HG02763 (cell line): ENCODE data around the gene RAPGEF1.

Experiments used
- ATAC-seq: cut with Tn5 transposase; IDR thresholded peaks from one replicate; pipeline ENCODE4 v1.9.1; 2021; ENCODE audit warnings: mild to moderate bottlenecking, moderate library complexity; ENCODE audit not compliant: unreplicated experiment

RAPGEF1 gene

DNA sequence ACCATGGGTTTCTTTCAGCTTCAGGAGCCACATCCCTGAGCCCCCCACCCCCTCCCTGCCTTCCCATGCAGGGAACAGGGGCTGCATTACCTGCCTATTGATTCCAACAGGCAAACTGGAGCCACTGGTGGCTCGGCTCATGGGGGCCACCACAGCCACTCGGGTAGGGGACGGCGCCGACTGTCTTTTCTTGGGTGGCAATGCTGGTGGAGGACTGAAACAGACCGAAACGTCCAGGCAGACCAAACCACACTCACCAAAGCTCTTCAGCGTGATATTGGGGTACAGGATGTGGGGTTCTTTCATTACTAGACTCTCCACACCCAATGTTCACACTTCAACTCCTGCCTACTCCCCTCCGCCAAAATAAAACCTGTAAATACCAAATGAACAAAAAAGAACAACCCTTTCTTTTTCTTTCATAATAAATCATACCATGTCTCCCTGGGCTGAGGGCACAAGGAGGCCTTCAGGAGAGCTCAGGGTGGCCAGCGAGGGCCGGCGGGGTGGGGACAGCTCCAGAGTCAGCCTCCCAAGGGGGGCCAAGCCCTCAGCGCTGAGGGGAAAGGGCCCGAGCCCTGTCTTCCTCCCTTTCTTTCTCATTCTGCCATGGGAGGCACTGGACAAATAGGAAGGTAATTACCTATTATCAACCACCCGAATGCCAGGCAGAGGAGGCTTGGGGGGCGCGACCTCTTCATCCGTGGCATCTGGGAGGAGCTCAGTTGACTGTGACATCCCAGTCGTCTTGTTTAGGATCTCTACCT, 111.2 kb downstream of the RAPGEF1 start:
- ATAC-seq, result no peak

DNA sequence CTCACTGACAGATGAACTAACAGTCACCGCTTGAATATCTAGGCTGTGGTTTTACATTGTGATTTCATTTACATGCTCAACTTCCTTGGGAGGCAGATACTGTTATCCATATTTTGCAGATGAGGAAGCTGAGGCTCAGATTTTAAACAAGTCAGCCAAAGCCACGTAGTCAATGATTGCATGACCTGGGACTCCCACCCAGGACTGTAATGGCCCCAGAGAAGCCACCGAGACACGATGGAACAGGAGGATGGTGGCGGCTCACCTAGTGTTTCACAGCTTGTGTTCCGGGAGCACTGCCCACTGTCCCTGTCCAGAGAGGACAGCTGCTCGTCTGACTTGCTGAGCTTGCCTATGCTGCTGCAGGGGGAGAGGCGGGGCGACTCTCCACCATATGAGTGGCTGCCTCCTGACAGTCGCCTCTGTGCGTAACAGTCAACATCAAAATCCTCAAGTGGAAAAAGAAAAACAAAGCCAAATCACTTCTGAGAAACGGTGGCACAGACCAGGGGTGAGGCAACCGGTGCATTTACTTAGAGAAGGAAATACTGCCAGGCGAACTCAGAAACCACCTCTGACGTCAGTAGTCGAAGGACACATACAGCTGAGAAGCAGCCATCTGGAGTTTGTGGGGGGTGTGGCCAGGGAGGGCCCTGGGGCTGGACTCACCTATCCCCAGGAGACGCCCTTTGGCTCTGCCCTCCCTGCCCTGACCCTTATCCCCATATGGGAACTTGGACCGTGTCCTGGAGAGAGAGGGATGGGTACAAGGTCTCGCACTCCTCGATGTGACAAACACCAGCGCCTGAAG, 112.0 kb downstream of the RAPGEF1 start:
- no peak for ATAC-seq

DNA sequence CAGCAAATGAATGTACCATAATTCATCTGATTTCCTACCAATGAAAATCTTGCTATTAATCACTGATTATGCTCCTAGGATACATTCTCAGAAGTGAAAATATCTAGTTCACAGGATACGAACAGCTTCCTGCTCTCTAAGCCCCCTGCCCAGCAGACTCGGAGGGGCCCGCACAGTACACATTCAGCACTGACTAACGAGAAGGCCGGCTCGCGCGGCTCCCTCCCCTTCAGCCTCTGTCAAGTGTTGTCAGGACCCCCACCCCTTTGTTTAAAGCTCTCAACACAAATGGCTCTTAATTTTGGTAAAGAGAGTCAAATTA, 112.6 kb downstream of the RAPGEF1 start:
- no peak for ATAC-seq

DNA sequence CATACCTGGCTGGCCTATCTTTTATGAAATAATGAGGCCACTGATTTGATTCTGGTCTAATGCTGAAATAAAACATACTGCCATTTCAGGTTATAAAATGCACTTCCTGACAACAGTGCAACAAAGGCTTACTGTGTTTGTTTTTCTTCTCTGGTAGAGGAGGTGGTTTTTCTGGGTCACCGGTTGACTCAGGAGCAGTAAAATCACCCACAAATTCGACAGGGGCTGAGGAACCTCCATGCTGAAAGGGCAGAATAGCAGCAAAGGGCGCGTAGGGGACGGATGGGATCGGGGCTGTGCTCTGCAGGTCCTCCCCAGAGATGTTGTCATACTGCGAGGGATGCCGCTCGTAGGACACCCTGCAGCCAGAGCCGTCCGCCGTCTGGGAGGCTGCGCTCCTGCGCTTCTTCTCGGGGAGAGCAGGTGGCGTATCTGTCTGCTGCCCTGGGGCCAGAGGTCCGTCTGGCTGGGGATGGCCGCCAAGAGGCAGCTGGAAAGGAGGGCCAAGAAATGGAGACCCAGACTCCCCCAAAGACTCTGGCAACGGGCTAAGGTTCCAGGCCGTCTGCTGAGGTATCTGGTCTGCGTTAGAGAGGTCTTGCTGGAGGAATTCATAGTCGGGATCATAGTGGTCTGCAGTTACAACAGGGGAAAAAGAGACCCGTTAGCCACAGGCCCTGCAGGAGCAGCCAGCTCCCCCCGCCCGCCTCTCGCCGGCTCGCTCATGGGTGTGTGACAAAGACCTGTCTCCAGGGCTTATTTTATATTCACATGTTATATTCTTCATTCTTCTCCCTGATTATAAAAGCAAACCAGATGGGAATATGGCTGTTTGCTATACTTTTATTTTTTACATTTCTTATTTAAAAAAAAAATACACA, 113.8 kb downstream of the RAPGEF1 start:
- no peak for ATAC-seq

DNA sequence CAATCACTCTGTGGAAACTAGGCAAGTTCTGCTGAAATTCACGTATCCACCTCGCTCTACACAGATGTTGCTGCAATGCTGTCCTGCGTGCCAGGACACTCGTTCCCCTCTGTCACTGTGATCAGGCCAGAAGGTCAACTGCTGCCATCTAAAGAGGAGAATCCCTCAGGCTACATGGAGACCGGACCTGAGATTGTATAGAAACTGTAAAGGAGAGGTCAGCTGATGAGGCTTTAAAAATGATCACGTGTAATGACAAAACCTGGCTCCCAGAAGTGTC, 114.4 kb downstream of the RAPGEF1 start:
- no peak for ATAC-seq

DNA sequence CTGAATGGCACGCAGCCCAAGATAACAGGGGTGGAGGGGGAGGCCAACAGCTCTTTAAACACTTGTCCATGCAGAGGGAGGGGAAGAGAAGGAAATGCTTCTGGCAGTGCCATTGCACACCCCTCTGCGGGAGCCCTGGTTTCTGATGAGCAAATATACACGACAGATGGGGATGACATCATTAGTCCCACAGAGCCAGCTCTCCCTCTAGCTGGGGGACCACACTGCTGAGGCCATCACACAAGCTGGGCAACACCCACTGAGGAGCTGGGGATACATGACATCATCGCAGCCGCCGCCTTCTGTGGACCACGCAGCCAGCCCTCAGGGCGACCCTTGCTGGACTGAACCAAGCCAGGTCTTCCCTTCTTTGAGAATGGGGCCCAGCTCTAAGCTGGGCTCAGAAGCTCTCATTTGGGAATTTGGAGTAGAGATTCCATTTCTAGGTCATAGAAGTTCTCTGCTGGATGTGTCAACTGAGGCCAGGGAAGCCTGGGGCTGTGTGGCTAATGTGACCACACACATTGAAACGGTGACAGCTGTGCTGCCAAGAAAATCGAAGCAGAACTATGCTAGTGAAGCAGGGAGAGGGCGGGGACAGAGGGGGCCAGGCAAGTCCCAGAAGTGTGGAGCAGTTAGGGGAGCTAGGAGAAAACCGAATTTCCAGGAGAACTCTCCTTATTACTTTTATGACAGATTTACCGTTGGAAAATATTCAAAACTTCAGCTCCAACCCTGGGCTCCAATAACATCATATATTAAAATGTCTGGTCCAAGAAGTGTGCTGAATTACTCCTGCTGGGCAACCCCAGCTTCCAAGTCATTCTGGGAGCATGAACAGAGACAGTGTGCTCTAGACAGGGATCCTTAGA, 115.0 kb downstream of the RAPGEF1 start:
- no peak for ATAC-seq

DNA sequence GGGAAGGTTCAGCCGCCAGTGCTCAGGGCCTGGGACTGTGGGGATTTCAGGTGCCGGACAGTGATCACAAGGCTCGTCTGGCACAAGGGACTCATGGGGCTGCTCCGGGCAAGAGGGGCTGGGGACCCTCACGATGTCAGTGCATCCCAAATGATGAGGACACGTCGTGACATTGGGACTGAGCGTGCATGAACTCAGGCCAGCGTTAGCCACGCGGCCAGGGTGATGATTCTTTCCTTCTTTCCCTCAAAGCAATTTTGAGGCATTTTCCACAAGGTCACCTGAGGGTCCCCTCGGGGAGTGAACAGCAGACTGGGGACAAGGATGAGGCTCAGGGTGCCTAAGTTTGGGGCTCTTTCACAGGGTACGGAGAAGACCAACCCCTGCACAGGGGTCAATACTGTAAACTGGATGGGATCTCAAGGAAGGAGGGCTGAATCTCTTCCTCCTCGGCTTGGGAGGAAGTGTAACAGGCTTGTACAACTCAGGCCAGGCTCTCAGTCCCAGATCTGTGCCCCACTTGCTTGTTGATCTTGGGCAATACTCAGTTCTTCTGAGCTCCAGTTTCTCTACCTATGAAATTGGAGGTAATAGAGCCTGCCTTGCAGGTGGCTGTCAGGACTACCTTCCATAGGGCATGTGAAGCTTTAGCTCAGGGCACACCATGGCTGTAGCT, 116.1 kb downstream of the RAPGEF1 start:
- ATAC-seq, result no peak

DNA sequence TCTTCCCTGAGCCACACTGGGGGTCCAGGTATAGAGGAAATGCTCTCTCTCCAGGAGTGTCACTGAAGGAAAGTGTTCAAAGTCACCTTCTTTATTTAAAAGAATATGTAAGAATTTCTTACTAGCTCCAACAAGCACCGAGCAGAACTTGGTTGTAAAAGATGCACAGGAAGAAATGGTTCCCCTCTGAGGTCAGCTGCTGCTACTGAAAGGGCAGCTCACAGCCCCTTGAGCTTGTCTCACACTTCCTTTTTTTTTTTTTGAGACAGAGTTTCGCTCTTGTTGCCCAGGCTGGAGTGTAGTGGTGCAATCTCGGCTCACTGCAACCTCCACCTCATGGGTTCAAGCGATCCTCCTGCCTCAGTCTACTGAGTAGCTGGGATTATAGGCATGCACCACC, 117.4 kb downstream of the RAPGEF1 start:
- ATAC-seq, result no peak

DNA sequence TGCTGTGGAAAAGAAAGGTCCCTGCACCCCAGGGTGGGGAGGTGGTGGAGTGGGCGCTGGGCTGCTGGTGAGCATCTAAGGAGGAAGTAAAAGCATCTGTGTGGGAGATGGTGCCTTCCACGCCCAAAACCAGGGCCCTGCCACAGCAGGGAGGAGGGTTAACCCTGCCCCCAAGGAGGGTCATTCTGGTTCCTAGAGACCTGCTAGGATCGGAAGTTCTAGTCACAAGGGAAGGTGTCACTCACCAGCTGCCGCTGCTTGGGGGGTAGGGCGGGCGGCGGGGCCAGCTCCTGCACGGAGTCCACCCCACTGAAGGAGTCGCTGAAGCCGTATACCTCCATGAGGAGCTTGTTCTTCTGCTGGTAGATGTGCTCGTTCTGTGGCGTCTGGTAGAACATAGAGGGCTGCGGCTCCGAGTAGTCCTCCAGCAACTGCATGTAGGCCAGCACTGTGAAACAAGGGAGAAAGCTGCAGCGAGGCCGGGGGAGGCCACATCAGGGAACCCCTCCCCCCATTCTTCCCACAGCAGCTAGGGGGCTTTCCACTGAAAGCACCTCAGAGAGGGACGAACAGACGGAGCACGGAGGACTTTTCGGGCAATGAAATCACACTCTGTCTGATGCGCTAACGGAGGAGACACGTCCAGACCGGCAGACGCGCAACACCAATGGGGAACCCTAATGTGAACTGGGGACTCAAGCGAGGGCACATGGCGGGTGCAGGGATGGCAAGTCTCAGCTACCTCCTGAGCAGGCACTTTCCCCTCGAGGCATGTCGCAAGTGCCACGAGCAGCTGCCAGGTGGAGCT, 118.1 kb downstream of the RAPGEF1 start:
- no peak for ATAC-seq

DNA sequence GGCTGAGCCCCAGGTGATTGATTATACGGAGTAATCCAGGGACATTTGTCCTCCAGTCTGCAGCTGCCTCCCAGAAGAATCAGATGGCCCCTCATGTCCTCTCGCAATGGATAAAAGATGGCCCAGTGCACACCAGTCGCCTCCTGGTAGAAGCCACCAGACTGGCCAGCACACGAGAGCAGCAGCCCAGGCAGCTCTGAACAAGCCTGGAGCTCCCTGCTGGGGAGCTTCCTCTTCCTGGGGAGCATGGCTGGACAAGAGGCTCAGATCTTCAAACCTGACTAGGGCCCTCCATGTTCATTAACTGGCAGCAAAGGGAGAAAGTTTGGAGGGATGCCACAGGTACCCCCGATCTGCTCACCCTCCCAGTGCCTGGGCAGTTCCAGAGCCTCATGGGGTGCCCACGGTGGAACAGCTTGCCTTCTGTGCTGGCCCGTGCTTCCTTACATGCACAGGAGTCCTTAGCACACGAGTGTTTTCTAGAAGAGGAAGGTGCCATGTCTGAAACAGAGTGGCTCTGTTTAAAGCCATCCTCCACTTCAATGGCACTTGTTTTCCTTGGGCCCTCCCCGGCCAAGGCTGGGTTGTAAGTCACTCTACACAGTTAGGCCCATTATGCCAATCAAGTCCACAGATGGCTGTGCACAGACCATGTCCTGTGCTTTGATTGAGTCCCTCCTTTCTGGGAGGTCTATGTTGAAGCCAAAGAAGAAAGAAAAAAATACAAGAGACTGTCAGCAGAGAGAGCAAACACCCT, 118.9 kb downstream of the RAPGEF1 start:
- no peak for ATAC-seq

DNA sequence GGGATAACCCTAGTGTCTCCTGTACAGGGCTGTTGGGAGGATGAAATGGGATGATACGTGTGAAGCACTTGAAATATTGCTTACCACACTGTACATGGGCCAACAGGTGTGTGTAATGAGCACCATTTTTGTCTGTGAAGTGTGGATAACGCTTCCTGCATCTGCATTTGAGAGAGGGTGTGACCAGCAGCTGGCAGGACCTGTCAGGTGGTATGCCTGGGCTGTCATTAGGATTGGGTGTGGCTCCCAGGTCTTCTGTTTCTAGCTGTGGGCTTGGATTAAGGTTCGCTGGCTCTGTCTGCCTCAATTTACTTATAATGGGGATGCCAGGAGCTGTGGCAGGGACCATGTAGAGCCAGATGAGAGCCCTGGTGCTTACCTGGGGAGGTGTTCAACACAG, 120.2 kb downstream of the RAPGEF1 start:
- no peak for ATAC-seq

DNA sequence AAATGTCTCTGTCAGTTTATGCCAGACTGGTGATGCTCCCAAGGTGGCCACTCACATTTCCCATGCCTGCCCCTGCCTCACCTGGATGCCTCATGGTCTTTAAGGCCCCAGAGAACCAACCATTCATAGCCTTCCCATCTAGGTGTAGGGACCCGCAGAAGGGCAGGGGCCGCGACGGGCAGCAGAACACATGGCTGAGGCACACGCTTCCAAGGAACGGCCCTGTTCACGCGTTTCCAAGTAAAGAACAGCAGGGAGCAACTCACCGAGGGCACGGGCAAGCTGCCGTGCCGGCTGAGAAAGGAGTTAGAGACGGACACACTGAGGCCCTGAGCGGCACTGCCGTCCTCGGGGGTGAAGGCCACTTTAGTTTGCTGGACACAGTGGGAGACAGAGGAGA, 121.1 kb downstream of the RAPGEF1 start:
- no peak for ATAC-seq

DNA sequence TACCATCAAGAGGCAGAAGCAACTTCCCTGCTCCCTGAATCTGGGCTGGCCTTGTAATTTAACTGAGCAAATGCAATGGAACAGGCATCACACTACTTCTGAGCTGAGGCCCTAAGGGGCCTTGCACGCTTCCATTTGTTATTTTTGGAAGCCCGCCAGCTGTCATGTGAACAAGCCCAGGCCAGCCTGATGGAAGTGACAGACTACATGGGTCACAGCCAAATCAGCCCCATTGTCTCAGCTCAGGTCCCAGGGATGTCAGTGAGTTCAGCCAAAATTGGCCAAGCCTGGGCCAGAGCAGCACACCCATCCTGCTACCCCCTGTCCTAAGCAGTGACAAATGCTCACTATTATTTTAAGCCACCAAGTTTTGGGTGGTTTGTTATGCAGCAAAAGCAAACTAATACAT, 121.8 kb downstream of the RAPGEF1 start:
- no peak for ATAC-seq

DNA sequence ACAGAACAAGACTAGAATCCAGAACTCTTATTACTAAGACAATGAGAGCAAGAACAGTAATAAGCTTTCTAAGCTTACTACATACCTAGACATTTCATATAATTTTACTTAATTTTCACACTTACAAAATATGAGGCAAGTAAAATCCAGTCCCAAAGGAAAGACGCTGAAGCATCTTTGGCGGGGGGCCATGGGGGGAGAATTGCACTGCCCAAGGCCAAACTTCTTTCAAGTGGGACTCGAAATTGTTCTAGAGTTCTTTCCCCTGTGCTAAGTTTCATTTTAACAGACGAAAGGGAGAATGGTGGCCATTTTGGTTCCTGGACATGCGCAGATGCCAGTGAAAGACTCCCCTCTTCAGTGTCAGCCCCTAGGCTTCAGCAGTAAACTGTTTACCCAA, 122.3 kb downstream of the RAPGEF1 start:
- no peak for ATAC-seq

DNA sequence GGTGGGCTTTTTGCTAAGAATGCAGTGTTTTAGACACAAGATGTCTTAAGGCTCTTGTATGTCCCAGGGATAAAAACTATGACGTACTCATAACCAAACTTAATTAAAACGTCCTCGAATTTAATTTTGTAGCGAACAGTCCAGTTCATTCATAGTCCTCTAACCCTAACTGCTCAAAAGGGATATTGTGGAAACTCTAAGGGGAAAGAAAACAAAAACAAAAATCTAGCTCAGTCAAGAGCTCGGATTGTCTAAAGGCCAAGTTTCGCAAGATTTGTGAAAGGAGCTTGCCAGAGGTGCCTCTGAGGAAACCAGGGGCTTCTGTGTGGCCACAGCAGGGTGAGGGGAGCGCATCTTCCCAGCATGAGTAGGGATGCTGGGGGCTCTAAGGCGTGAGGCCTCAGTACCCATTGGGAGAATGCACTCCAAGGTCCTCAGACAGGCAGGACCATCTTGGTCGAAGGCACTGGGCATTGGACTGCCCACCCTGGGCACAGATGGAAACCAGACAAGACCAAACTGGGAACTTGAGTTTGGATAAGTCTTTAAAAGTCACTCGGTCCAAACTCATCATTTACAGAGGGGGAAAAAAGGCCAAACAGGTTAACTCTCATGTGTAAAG, 122.8 kb downstream of the RAPGEF1 start:
- ATAC-seq, result no peak

DNA sequence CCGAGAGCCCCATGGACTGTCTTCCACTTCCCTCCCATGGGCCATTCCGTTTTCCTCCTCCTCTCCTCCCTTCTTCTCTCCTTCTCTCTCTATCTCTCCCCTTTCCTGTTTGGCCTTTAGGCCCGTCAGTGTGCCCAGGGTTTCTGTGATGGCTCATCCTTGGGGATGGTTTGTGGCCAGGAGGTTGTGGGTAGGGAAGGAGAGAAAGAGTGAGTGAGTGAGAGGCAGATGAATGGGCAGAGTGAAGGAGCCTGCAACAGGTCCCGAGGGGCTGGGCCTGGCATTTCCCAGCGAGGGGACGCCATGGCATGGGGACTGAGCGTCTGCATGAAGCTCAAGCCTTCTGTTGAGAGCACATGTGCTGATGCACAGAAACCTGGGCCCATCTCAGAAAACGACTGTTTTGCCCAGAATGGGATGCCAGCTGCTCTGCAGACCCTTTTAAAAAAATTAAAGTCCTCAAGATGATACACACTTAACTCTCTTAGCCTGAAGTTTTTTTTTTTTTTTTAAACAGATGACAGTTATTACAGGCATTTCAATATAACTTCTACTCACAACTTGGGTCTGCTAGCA, 125.4 kb downstream of the RAPGEF1 start:
- no peak for ATAC-seq

DNA sequence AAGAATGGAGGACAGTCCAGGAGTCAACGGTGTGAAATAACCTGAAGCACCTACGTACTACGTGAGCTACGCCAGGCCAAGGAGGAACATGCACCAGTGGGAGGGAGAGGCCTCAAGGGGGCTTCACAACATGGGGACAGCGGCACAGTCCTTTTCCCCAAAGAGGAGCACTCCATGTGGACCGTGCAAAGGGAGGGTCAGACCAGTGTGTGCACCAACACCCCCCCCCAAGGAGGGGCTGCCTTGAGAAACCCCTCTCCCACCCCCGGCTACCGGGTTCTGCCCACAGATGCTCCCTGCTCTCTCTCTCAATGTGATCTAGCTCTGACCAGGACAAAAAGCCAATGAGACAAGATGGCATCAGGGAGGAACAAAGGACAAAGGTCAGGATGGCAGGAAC, 126.0 kb downstream of the RAPGEF1 start:
- no peak for ATAC-seq

DNA sequence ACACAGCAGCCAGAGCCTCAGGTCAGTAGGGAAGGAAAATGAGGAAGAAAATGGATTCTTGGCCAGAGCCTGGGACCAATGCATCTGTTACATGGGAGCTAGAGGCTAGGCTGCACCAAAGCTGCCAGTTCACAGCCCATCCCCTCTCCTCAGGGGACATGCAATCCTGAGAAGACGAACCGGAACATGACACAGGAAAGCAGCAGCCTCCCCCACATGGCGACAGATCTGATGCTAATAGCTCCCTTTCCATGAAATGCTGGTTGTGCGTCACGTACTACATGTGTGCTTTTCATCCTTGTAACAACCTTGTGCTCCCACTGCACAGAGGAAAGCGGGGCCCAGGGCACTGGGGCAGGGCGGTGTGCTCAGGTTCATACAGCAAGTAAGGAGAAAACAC, 127.0 kb downstream of the RAPGEF1 start:
- no peak for ATAC-seq
